HCT116 (cell line): ENCODE measurements around the gene CLEC2B. TPM values are rescaled to one million over a fixed set of nuclear protein-coding genes. Genes with fewer than 3 reads are reported as not detected.
"Not testable (repeated sequence)": the region's sequence is repeated elsewhere in the genome, so short reads cannot be mapped to it uniquely, and the experiment has no call there.

Experiments
- ATAC-seq: fragments of 200-7000 bp; cut with Tn5 transposase; 2 replicates; pipeline ENCODE4 v1.9.1; 2020; ENCODE audit warnings: mild to moderate bottlenecking, moderate library complexity
- BruUV-seq: library from RNA; stranded (reverse); fragments of 400-500 nt; replicated peaks from 2 replicates; lab custom pipeline; 2021; lab: Mats Ljungman, UMichigan
- CTCF ChIA-PET: fragments of 300-600 bp; sonication (Branson Sonifier 250); formaldehyde crosslinking; loops from one replicate; lab custom pipeline; 2021; ENCODE audit warnings: antibody characterized with exemption; lab: Charles Lee
- POLR2A ChIA-PET: fragments of 300-600, 350-600 bp; sonication (Branson Sonifier 250); formaldehyde crosslinking; loops from one replicate; lab custom pipeline; 2021; ENCODE audit warnings: antibody characterized with exemption; lab: Charles Lee
- RAD21 ChIA-PET, 2 experiments: fragments of 300-600 bp; sonication (Branson Sonifier 250); formaldehyde crosslinking; loops; one replicate each; lab custom pipeline; 2023; ENCODE audit warnings: low total read pairs in 2 of 2; ENCODE audit not compliant: uncharacterized antibody in 2 of 2, unreplicated experiment in 2 of 2, low non-redundant PET in 1 of 2; lab: Charles Lee
- DNase-seq: peaks from one replicate; pipeline ENCODE4 v3.0.0-alpha.2; 2010; ENCODE audit warnings: low read depth, low spot score
- H2AFZ ChIP-seq: fragments of 200-600 bp; shearing (Covaris generic), sonication (generic); 2 replicates; pipeline ENCODE4 v1.6.1; 2017; ENCODE audit warnings: low read depth, mixed run types, mixed read lengths, antibody characterized with exemption, low read length; ENCODE audit not compliant: poor library complexity, severe bottlenecking
- H3K27ac ChIP-seq: 2 replicates; pipeline ENCODE4 v1.5.1; 2012; ENCODE audit warnings: low read depth, low read length
- H3K27me3 ChIP-seq: fragments of 200-600 bp; sonication (generic); 2 replicates; pipeline ENCODE4 v1.6.1; 2016; ENCODE audit warnings: mixed run types, low read length, mixed read lengths; ENCODE audit not compliant: insufficient read depth
- H3K36me3 ChIP-seq, 2 experiments: fragments of 200-500 bp in 1 of 2; fragments of 200-600 bp in 1 of 2; sonication (Bioruptor generic) in 1 of 2; sonication (generic) in 1 of 2; 2 replicates each; pipeline versions ENCODE4 v1.5.1 to v1.6.1; 2014 to 2016; ENCODE audit warnings: low read length in 2 of 2, inconsistent platforms in 1 of 2, mixed read lengths in 1 of 2, mixed run types in 1 of 2; ENCODE audit not compliant: insufficient read depth in 2 of 2, control insufficient read depth in 1 of 2
- H3K4me1 ChIP-seq, 2 experiments: fragments of 200-600 bp in 1 of 2; sonication (generic) in 1 of 2; 2 replicates each; pipeline versions ENCODE4 v1.5.1 to v1.6.1; 2012 to 2017; ENCODE audit warnings: low read length in 2 of 2, inconsistent platforms in 1 of 2, mild to moderate bottlenecking in 1 of 2, mixed read lengths in 1 of 2, mixed run types in 1 of 2, moderate library complexity in 1 of 2; ENCODE audit not compliant: insufficient read depth in 2 of 2, control insufficient read depth in 1 of 2
- H3K4me2 ChIP-seq: fragments of 200-600 bp; sonication (generic); 2 replicates; pipeline ENCODE4 v1.6.1; 2017; ENCODE audit warnings: mixed run types, low read length, mixed read lengths
- H3K4me3 ChIP-seq, 2 experiments: fragments of 200-600 bp in 1 of 2; sonication (generic) in 1 of 2; replicated peaks in 1 of 2; 2 replicates each; pipeline ENCODE4 v1.5.1; 2011 to 2016; ENCODE audit warnings: low read length in 2 of 2, control low read depth in 1 of 2, low read depth in 1 of 2, mild to moderate bottlenecking in 1 of 2, mixed read lengths in 1 of 2, mixed run types in 1 of 2
- H3K79me2 ChIP-seq: fragments of 200-600 bp; sonication (generic); 2 replicates; pipeline ENCODE4 v1.6.1; 2017; ENCODE audit warnings: mild to moderate bottlenecking, mixed run types, low read length, moderate library complexity, mixed read lengths; ENCODE audit not compliant: insufficient read depth
- H3K9ac ChIP-seq: fragments of 200-600 bp; sonication (generic); 2 replicates; pipeline ENCODE4 v1.6.1; 2016; ENCODE audit warnings: low read length, mixed read lengths
- H3K9me2 ChIP-seq: fragments of 200-600 bp; sonication (generic), shearing (Covaris generic); 2 replicates; pipeline ENCODE4 v1.6.1; 2017; ENCODE audit warnings: mixed run types, mild to moderate bottlenecking, moderate library complexity; ENCODE audit not compliant: insufficient read depth
- H3K9me3 ChIP-seq, 2 experiments: fragments of 200-500 bp in 1 of 2; fragments of 200-600 bp in 1 of 2; sonication (Bioruptor generic) in 1 of 2; sonication (generic) in 1 of 2; 2 replicates each; pipeline ENCODE4 v1.6.1; 2014 to 2017; ENCODE audit warnings: low read length in 2 of 2, mixed read lengths in 2 of 2, inconsistent platforms in 1 of 2, low read depth in 1 of 2, mild to moderate bottlenecking in 1 of 2, mixed run types in 1 of 2, moderate library complexity in 1 of 2; ENCODE audit not compliant: control insufficient read depth in 1 of 2, insufficient read depth in 1 of 2
- H4K20me1 ChIP-seq: fragments of 200-600 bp; sonication (generic), shearing (Covaris generic); 2 replicates; pipeline ENCODE4 v1.6.1; 2017; ENCODE audit warnings: mixed run types, mild to moderate bottlenecking, moderate library complexity; ENCODE audit not compliant: insufficient read depth
- CTCF ChIP-seq, 3 experiments: fragments of 200-600 bp in 1 of 3; sonication (generic) in 1 of 3; IDR thresholded peaks in 2 of 3; conservative IDR thresholded peaks in 1 of 3; 2 replicates each; pipeline ENCODE4 v1.5.1; 2012 to 2017; ENCODE audit warnings: low read depth in 2 of 3, low read length in 2 of 3, antibody characterized with exemption in 1 of 3, borderline replicate concordance in 1 of 3, control low read depth in 1 of 3, mild to moderate bottlenecking in 1 of 3, mixed read lengths in 1 of 3, mixed run types in 1 of 3, moderate library complexity in 1 of 3; ENCODE audit not compliant: insufficient read depth in 1 of 3
- FOSL1 ChIP-seq: IDR thresholded peaks from 2 replicates; pipeline ENCODE4 v1.6.1; 2012; ENCODE audit warnings: low read depth
- JUND ChIP-seq: IDR thresholded peaks from 2 replicates; pipeline ENCODE4 v1.6.1; 2012
- YY1 ChIP-seq: IDR thresholded peaks from 2 replicates; pipeline ENCODE4 v1.6.1; 2011; ENCODE audit warnings: low read length, low read depth, moderate library complexity, mild to moderate bottlenecking; ENCODE audit not compliant: insufficient replicate concordance; ENCODE audit errors: extremely low read depth
- intact Hi-C: fragments of 100-400 bp; cut with micrococcal nuclease; formaldehyde crosslinking; loops from 2 replicates; pipeline ENCODE4 v1.10.0; 2022
- total RNA-seq: library from RNA; stranded (reverse); gene quantifications from one replicate; pipeline ENCODE4 v1.2.1, GENCODE V29; 2021; ENCODE audit not compliant: unreplicated experiment
- TF ChIP-seq, protein P1 (sequence below): IDR thresholded peaks from 2 replicates; pipeline ENCODE4 v1.6.1; 2011; ENCODE audit warnings: mild to moderate bottlenecking, low read length, moderate library complexity; ENCODE audit not compliant: insufficient replicate concordance; ENCODE audit errors: extremely low read depth

Gene CLEC2B
- total RNA-seq, 1 experiment from 2014 or later, result not detected

- no peaks in the 10 kb centered on the region; the same call in 1 of the 2 replicates for H4K20me1 ChIP-seq
- intact Hi-C loops, result no loop called here
- H3K36me3 ChIP-seq, result no peaks in the 10 kb centered on the region
- H3K79me2 ChIP-seq, result no peaks in the 10 kb centered on the region
- H3K4me1 ChIP-seq, result no peaks in the 10 kb centered on the region
- DNase-seq (no peak), ATAC-seq (no peak)
- no peaks in the 10 kb centered on the region for H3K9me2 ChIP-seq
- ChIA-PET POLR2A (no interaction called here), CTCF (no interaction called here), RAD21 (no interaction called here)
- H3K27ac ChIP-seq, result no peak overlapping the region
- H3K4me3 ChIP-seq, result no peak overlapping the region
- peaks cover 32% of the 10 kb centered on the region for H3K27me3 ChIP-seq
- TF ChIP-seq JUND (no peak), CTCF (IDR thresholded peaks at IDR 0.05 in 2 of 3, conservative IDR thresholded peaks at IDR 0.05 in 1 of 3; ENCODE audit: borderline replicate concordance in 1 of 3, insufficient read depth in 1 of 3, low read depth in 2 of 3, low read length in 2 of 3) (no peak), FOSL1 (no peak), YY1 (no peak)
- TF ChIP-seq, protein P1, sequence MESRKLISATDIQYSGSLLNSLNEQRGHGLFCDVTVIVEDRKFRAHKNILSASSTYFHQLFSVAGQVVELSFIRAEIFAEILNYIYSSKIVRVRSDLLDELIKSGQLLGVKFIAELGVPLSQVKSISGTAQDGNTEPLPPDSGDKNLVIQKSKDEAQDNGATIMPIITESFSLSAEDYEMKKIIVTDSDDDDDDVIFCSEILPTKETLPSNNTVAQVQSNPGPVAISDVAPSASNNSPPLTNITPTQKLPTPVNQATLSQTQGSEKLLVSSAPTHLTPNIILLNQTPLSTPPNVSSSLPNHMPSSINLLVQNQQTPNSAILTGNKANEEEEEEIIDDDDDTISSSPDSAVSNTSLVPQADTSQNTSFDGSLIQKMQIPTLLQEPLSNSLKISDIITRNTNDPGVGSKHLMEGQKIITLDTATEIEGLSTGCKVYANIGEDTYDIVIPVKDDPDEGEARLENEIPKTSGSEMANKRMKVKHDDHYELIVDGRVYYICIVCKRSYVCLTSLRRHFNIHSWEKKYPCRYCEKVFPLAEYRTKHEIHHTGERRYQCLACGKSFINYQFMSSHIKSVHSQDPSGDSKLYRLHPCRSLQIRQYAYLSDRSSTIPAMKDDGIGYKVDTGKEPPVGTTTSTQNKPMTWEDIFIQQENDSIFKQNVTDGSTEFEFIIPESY, result no peak
- H3K4me2 ChIP-seq, result no peak overlapping the region
- no peak overlapping the region for H2AFZ ChIP-seq
- no TSS peak for BruUV-seq
- H3K9me3 ChIP-seq, result no peaks in the 10 kb centered on the region
- no peak overlapping the region for H3K9ac ChIP-seq
Observed at GRCh38 chr12:9880532-9881078, 11.5 kb upstream of the CLEC2B start.

- H3K9me2 ChIP-seq, H3K9ac ChIP-seq, H3K36me3 ChIP-seq, H3K27ac ChIP-seq, DNase-seq, intact Hi-C loops, H3K9me3 ChIP-seq, CTCF ChIA-PET, ATAC-seq, H3K4me3 ChIP-seq, H3K4me2 ChIP-seq, H2AFZ ChIP-seq, H3K79me2 ChIP-seq, POLR2A ChIA-PET, H4K20me1 ChIP-seq, RAD21 ChIA-PET, H3K4me1 ChIP-seq, BruUV-seq: not testable (repeated sequence)
- H3K27me3 ChIP-seq, result peaks cover 41% of the 10 kb centered on the region
Observed at GRCh38 chr12:9876120-9876519, 7.0 kb upstream of the CLEC2B start.
